ENCODE measurements around the gene IPO13. TPM values are rescaled to one million over a fixed set of nuclear protein-coding genes. Genes with fewer than 3 reads are reported as not detected.

IPO13 gene
- total and polyA plus RNA-seq, 10 of the 15 experiments (the other 5 are each of a cell fraction or from before 2014, with no cell fraction given) = 7.1 to 26.6 (median 15.9) TPM

DNA sequence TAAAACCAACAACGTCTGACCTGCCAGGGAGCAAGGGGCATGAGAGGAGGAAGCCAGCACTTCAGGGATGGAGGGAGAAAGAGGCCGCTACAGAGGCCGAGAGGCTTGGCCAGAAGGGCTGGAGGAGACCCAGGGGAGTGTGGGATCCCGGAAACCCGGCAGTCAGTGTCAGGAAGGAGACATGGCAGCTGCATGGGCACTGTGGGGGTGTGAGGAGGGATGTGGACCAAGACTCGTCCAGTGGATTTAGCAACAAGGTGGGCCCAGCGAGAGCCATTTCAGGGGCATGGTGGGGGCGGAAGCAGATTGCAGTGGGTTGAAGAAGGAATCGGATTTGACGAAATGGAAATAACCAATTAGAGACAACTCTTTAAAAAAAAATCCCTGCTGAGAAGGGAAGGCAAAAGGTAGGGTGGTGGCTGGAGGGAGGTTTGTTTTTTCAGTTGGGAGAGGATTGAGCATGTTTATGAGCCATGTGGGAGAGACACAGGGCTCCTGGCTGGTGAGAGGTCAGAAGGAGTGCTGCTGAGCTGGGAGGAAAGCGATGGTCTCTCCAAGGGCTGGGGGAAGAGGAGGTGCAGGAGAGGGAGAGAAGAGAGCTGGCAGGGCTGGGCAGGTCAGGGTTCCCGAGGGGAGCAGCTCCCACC lies 36.6 kb downstream of the IPO13 start:
- Histone ChIP-seq H3K9ac (ENCODE audit: control insufficient read depth, insufficient read depth, low read length) (no peak overlapping the region), H4K20me1 (ENCODE audit: control insufficient read depth, insufficient read depth) (no peaks in the 10 kb centered on the region), H3K36me3 (ENCODE audit: control insufficient read depth in 2 of 2, insufficient read depth in 2 of 2, low read length in 1 of 2) (peaks cover 0 to 4% of the 10 kb centered on the region in 2 experiments; a peak in 3 of 4 replicates), H3K4me2 (ENCODE audit: control insufficient read depth, insufficient read depth) (no peak overlapping the region), H3K79me2 (ENCODE audit: control insufficient read depth, insufficient read depth, low read length) (peaks cover 18% of the 10 kb centered on the region), H3K9me3 (replicated peaks; ENCODE audit: control insufficient read depth, insufficient read depth, low read length) (no peaks in the 10 kb centered on the region), H3K4me3 (no peak overlapping the region), H2AFZ (ENCODE audit: control insufficient read depth, low read depth, low read length) (no peak overlapping the region), H3K27ac (ENCODE audit: control insufficient read depth, insufficient read depth) (no peak overlapping the region), H3K27me3 (replicated peaks in 1 of 2; ENCODE audit: control insufficient read depth in 2 of 2, insufficient read depth in 2 of 2, low read length in 1 of 2) (no peaks in the 10 kb centered on the region), H3K4me1 (ENCODE audit: control insufficient read depth, insufficient read depth, low read length) (peaks cover 13% of the 10 kb centered on the region)
- RAD21 ChIA-PET (ENCODE audit: unreplicated experiment) = no interaction called here
- POLR2A ChIA-PET = no interaction called here
- CTCF ChIA-PET = no interaction called here
- no peak for FAIRE-seq
- SMC1A ChIA-PET (ENCODE audit: uncharacterized antibody, unreplicated experiment) = interaction anchor here (0.5 kb wide), 1 partner anchor 98 kb away, joined by 4 read pairs; no protein-coding TSS in a partner anchor
- in situ Hi-C loops (cut with MboI) = no loop called here
- no TSS peak for BruUV-seq (replicated peaks)
- no peak for TF ChIP-seq RAD21 (IDR thresholded peaks at IDR 0.05; ENCODE audit: insufficient read depth, low read depth, low read length)
- TF ChIP-seq POLR2AphosphoS5 (IDR thresholded peaks at IDR 0.05; ENCODE audit: low read length) = no peak
- TF ChIP-seq, protein P1, sequence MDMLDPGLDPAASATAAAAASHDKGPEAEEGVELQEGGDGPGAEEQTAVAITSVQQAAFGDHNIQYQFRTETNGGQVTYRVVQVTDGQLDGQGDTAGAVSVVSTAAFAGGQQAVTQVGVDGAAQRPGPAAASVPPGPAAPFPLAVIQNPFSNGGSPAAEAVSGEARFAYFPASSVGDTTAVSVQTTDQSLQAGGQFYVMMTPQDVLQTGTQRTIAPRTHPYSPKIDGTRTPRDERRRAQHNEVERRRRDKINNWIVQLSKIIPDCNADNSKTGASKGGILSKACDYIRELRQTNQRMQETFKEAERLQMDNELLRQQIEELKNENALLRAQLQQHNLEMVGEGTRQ (IDR thresholded peaks at IDR 0.05; ENCODE audit: borderline replicate concordance, low read depth, low read length) = no peak
- TF ChIP-seq, protein P2, sequence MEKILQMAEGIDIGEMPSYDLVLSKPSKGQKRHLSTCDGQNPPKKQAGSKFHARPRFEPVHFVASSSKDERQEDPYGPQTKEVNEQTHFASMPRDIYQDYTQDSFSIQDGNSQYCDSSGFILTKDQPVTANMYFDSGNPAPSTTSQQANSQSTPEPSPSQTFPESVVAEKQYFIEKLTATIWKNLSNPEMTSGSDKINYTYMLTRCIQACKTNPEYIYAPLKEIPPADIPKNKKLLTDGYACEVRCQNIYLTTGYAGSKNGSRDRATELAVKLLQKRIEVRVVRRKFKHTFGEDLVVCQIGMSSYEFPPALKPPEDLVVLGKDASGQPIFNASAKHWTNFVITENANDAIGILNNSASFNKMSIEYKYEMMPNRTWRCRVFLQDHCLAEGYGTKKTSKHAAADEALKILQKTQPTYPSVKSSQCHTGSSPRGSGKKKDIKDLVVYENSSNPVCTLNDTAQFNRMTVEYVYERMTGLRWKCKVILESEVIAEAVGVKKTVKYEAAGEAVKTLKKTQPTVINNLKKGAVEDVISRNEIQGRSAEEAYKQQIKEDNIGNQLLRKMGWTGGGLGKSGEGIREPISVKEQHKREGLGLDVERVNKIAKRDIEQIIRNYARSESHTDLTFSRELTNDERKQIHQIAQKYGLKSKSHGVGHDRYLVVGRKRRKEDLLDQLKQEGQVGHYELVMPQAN (conservative IDR thresholded peaks at IDR 0.05) = no peak
- no peak for ATAC-seq
- intact Hi-C loops (cut with micrococcal nuclease; ENCODE audit: unreplicated experiment) = no loop called here
- WGBS (ENCODE audit: insufficient coverage, insufficient replicate concordance, low lambda C conversion rate, missing lambda C conversion rate) = 96% methylated on average over 12 of the region's 12 CpGs
- no peak for DNase-seq (ENCODE audit: low read depth, low spot score)

Data from GM12878 (cell line).